GM21737 (cell line): Measurements from ENCODE around the gene DLG4.
"Not testable (repeated sequence)": the region's sequence is repeated elsewhere in the genome, so short reads cannot be mapped to it uniquely, and the experiment has no call there.

Source experiments
- ATAC-seq: cut with Tn5 transposase; IDR thresholded peaks from one replicate; pipeline ENCODE4 v1.9.1; 2021; ENCODE audit warnings: mild to moderate bottlenecking, moderate library complexity; ENCODE audit not compliant: unreplicated experiment

DLG4 gene

GRCh38 chr17:7249830-7250229 lies 30.2 kb upstream of the DLG4 start:
- ATAC-seq: no peak

- ATAC-seq: no peak
Measured at GRCh38 chr17:7249214-7249613, 29.6 kb upstream of the DLG4 start.

- no peak for ATAC-seq
Measured at GRCh38 chr17:7248796-7249195, 29.2 kb upstream of the DLG4 start.

GRCh38 chr17:7246779-7247178 lies 27.1 kb upstream of the DLG4 start:
- ATAC-seq: no peak

- not testable (repeated sequence) for ATAC-seq
Measured at GRCh38 chr17:7243838-7244237, 24.2 kb upstream of the DLG4 start.

- no peak for ATAC-seq
Measured at GRCh38 chr17:7243453-7243729, 23.8 kb upstream of the DLG4 start.

GRCh38 chr17:7242717-7243452 lies 23.2 kb upstream of the DLG4 start:
- peak; percentile 35 for ATAC-seq

- peak; percentile 25 for ATAC-seq
Measured at GRCh38 chr17:7241783-7242716, 22.4 kb upstream of the DLG4 start, which contains the start of gene GABARAP. Gene GABARAP, minus strand, starts transcription at chr17:7242449. Its CDS starts 119 bp downstream, at chr17:7242330.

GRCh38 chr17:7241090-7241733 lies 21.6 kb upstream of the DLG4 start:
- no peak for ATAC-seq

- ATAC-seq: no peak
Measured at GRCh38 chr17:7240375-7240774, 20.7 kb upstream of the DLG4 start.

GRCh38 chr17:7239091-7240027 lies 19.7 kb upstream of the DLG4 start, which contains the start of gene PHF23:
Gene PHF23, minus strand, starts transcription at chr17:7239457. Its CDS starts 178 bp downstream, at chr17:7239279.
- peak; percentile 35 for ATAC-seq

DNA sequence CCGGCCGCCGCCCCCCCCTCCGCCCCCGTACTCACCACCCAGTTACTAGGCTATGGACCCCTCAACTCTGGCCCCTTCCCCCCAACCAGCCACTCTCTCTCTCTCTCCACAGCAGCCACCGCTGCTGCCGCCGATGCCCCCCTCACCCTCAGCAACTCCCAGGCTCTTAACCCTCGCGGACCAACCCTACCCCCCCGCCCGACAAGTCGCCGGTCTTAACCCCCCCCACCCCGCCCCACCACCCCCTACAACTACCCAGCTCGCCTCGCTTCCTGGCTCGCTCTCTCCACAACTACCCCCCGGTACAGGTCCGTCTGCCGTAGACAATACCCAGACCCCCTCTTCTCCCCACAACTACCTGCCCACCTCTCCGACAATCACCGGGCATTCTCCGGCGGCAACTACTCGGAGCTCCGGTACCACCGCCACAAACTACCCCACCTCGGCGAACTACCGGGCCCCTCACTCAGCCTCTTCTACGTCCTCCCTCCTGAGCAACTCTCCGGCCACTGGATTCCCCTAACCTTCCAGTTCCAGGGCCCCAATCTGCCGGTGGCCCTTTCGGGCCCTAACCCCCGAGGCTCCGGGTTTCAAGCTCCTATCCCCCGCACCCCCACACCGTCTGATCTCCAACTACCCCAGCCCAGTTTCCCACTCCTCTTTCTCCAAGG lies 18.9 kb upstream of the DLG4 start:
- no peak for ATAC-seq

DNA sequence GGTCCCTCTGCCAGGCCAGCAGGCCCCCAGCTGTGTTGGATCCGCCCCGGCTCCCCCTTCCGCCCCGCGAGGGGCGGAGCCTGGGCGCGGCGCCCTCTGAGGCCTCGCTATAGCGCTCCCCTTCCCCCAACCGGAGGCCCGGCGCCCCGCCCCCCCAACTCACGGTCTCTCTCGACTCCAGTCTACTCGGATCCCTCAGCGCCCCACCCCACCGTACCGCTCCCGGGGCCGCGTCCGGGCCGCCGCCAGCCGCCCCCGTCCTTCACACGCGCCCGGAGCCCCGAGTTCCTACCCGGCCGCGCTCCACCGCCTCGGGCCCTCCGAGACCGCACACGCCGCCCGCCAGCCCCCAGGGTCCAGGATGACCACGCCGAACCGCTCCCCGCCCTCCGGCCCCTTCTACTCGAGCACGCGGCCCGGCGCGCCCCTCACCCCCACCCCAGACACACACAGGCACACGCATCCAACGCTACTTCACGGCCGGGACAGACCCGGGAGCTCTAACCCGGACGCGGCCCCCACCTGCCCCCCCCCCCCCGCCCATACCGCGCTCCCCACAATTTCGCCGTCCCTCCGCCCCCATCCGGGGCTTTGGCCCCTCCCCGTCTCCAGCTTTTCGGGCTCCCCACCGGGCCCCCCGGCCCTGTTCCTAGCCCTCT lies 18.3 kb upstream of the DLG4 start:
- ATAC-seq: peak; percentile 17

GRCh38 chr17:7237266-7237760 lies 17.7 kb upstream of the DLG4 start:
- ATAC-seq: no peak

- no peak for ATAC-seq
Measured at GRCh38 chr17:7236808-7237207, 17.2 kb upstream of the DLG4 start.

DNA sequence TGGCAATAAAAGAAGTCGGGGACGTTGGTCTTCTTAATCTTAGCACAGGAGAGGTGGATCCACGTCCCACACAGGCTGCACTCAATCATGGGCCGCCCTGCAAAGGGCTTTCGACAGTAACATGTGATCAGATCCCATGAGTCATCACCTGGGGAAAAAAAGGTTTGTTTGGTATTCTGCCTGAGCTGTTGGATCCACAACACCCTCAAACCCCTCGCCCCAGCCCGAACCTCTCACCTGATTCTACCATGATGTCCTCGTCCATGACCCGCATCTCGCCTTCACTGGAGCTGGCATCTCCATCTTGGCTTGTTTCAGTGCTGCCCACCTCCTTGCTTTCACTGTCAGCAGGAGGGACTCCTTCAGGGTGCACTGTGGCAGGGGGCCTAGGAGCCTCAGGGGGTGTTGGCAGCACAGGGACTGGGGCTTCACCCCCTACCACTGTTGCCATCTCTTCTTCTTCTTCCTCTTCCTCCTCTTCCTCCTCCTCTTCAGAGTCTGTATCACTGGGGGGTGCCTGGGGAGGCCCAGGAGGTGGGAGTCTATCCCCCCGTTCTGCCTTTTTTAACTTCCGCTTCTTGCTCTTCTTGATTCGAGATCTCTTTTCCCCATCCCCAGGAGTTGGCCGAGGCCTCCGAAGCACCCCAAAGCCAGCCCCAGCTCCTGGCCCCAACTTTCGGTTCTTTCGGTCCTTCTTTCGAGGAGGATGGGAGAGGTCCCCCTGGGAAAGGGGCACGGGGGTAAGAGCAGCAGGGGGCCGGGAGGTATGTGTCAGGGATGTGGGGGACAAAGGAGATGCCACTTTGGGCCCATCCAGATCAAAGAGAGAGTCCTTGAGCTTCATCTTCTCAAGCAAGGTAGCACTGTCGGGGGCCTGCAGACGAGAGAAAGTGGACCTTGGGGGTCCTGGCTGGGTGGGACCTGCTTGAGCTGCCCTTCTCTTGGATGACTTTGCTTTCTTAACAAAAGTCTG lies 16.3 kb upstream of the DLG4 start:
- ATAC-seq: no peak

GRCh38 chr17:7234083-7234951 lies 14.7 kb upstream of the DLG4 start, which contains the start of gene DVL2:
Gene DVL2, minus strand, starts transcription at chr17:7234517. Its CDS starts 255 bp downstream, at chr17:7234262.
- peak; percentile 50 for ATAC-seq
